ENCODE measurements around the gene ENC1.

ENC1 gene

GRCh38 chr5:74612045-74612444 is 28.5 kb downstream of the ENC1 start:
- H3K4me3 ChIP-seq (replicated peaks; ENCODE audit: low read depth, low read length): no peak overlapping the region
- DNase-seq (ENCODE audit: extremely low read depth, low read depth): no peak
- TF ChIP-seq CTCF (IDR thresholded peaks at IDR 0.05; ENCODE audit: low read depth, low read length, missing control alignments): no peak

- no peak overlapping the region for H3K4me3 ChIP-seq (replicated peaks; ENCODE audit: low read depth, low read length)
- TF ChIP-seq CTCF (IDR thresholded peaks at IDR 0.05; ENCODE audit: low read depth, low read length, missing control alignments): no peak
- no peak for DNase-seq (ENCODE audit: extremely low read depth, low read depth)
Observed at GRCh38 chr5:74608736-74609601, 31.6 kb downstream of the ENC1 start.

DNA sequence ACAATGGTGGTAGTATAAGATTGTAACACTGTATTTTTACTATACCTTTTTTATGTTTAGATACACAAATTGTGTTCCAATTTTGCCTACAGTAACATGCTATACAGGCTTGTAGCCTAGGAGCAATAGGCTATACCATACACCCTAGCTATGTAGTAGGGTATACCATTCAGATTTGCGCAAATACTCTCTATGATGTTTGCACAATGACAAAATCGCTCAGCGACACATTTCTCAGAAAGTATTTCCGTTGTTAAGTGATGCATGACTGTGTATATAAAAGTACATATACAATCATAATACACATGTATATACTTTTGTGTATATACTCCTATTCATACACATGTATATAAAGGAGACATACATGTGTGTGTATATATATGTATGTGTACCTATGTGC is 34.8 kb downstream of the ENC1 start:
- TF ChIP-seq CTCF (IDR thresholded peaks at IDR 0.05; ENCODE audit: low read depth, low read length, missing control alignments): no peak
- no peak for DNase-seq (ENCODE audit: extremely low read depth, low read depth)
- H3K4me3 ChIP-seq (replicated peaks; ENCODE audit: low read depth, low read length): no peak overlapping the region

DNA sequence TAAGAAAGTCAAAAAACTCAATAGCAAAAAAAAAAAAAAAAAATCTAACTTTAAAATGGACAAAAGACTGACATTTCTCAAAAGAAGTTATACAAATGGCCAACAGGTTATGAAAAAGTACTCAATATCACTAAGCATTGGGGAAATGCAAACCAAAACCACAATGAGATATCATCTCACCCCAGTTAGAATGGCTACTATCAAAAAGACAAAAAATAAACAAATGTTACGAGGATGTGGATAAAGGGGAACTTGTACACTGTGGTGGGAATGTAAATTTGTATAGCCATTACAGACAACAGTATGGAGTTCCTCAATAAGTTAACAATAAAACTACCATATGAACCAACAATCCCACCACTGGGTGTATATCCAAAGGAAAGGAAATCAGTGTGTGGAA is 37.2 kb downstream of the ENC1 start:
- no peak for TF ChIP-seq CTCF (IDR thresholded peaks at IDR 0.05; ENCODE audit: low read depth, low read length, missing control alignments)
- DNase-seq (ENCODE audit: extremely low read depth, low read depth): no peak
- no peak overlapping the region for H3K4me3 ChIP-seq (replicated peaks; ENCODE audit: low read depth, low read length)

DNA sequence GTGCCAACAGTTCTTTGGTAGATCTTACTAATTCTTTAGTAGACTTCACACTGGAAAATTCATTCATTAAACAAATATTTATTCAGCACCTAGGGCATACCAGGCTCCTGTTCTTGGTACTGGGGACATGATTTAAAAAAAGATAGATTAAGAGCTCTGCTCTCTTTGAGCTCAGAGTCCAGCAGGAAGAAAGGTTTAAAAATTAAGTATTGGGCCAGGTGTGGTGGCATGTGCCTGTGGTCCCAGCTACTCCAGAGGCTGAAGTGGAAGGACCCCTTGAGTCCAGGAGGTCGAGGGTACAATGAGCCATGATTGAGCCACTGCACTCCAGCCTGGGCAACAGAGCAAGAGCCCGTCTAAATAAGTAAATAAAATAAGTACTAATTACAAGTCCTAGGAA is 41.4 kb downstream of the ENC1 start:
- TF ChIP-seq CTCF (IDR thresholded peaks at IDR 0.05; ENCODE audit: low read depth, low read length, missing control alignments): no peak
- no peak overlapping the region for H3K4me3 ChIP-seq (replicated peaks; ENCODE audit: low read depth, low read length)
- no peak for DNase-seq (ENCODE audit: extremely low read depth, low read depth)

GRCh38 chr5:74598731-74599130 is 41.8 kb downstream of the ENC1 start:
- TF ChIP-seq CTCF (IDR thresholded peaks at IDR 0.05; ENCODE audit: low read depth, low read length, missing control alignments): no peak
- H3K4me3 ChIP-seq (replicated peaks; ENCODE audit: low read depth, low read length): no peak overlapping the region
- DNase-seq (ENCODE audit: extremely low read depth, low read depth): no peak

Data from HFF-Myc (cell line).